Cardiac muscle cell (in vitro differentiated cells and primary cell): ENCODE results near the gene BNIP3. TPM values are rescaled to one million over a fixed set of nuclear protein-coding genes. Genes with fewer than 3 reads are reported as not detected.

ENCODE experiments used
- DNase-seq, 2 donors: peaks; one replicate each; pipeline versions ENCODE4 v3.0.0 to v3.0.0-alpha.2; 2010 to 2017; ENCODE audit warnings: low read depth in 1 of 2, low spot score in 1 of 2
- H3K27ac ChIP-seq: fragments of 200-600 bp; sonication (generic); 2 replicates; pipeline ENCODE4 v1.5.1; 2016
- H3K27me3 ChIP-seq: fragments of 200-600 bp; sonication (generic); 2 replicates; pipeline ENCODE4 v1.6.0; 2016; ENCODE audit warnings: control low read depth
- H3K36me3 ChIP-seq: fragments of 200-600 bp; sonication (generic); 2 replicates; pipeline ENCODE4 v1.5.1; 2016; ENCODE audit warnings: control low read depth
- H3K4me1 ChIP-seq: fragments of 200-600 bp; sonication (generic); 2 replicates; pipeline ENCODE4 v1.8.1; 2017; ENCODE audit warnings: low read depth, mild to moderate bottlenecking, mixed run types
- H3K4me3 ChIP-seq: fragments of 200-600 bp; sonication (generic); 2 replicates; pipeline ENCODE4 v1.5.1; 2016; ENCODE audit warnings: mild to moderate bottlenecking
- H3K9me3 ChIP-seq: fragments of 200-600 bp; sonication (generic); 2 replicates; pipeline ENCODE4 v1.5.1; 2017; ENCODE audit warnings: low read depth, mild to moderate bottlenecking, control low read depth
- CTCF ChIP-seq: IDR thresholded peaks from 2 replicates; pipeline ENCODE4 v1.5.1; 2012; ENCODE audit warnings: low read depth, mild to moderate bottlenecking, low read length
- polyA plus RNA-seq: library from polyadenylated mRNA; unstranded; fragments of >200 nt; fragmentation: Nextera tagmentation; extraction: Ambion mirVana; gene quantifications from 2 replicates; pipeline ENCODE4 v1.2.1, GENCODE V29; 2016
- total RNA-seq: library from RNA; depleted of rRNA; stranded (reverse); fragments of >200 nt; gene quantifications from 2 replicates; pipeline ENCODE4 v1.2.3, GENCODE V29; 2016

The BNIP3 gene
- total and polyA plus RNA-seq, 2 experiments from 2014 or later, result 686 to 1,301 TPM

GRCh38 chr10:132018446-132018845 lies 36.7 kb upstream of the BNIP3 start:
- Histone ChIP-seq H3K4me1 (no peaks in the 10 kb centered on the region), H3K4me3 (no peak overlapping the region), H3K27ac (no peak overlapping the region), H3K27me3 (peaks cover 4% of the 10 kb centered on the region), H3K9me3 (no peaks in the 10 kb centered on the region), H3K36me3 (no peaks in the 10 kb centered on the region)
- DNase-seq, result no peak
- TF ChIP-seq CTCF, result no peak

- H3K27me3 ChIP-seq, result no peaks in the 10 kb centered on the region
- DNase-seq, result no peak
- TF ChIP-seq CTCF, result no peak
Observed at GRCh38 chr10:132016514-132016913, 34.8 kb upstream of the BNIP3 start.

GRCh38 chr10:132011445-132011844 lies 29.7 kb upstream of the BNIP3 start:
- TF ChIP-seq CTCF, result no peak
- Histone ChIP-seq H3K27me3 (no peaks in the 10 kb centered on the region), H3K27ac (no peak overlapping the region), H3K9me3 (no peaks in the 10 kb centered on the region), H3K36me3 (no peaks in the 10 kb centered on the region), H3K4me3 (no peak overlapping the region), H3K4me1 (no peaks in the 10 kb centered on the region)
- DNase-seq, result no peak

More at GRCh38 chr10:132016514-132016913, 34.8 kb upstream of the BNIP3 start:
- H3K9me3 ChIP-seq, result no peaks in the 10 kb centered on the region
- no peak overlapping the region for H3K4me3 ChIP-seq
- H3K27ac ChIP-seq, result no peak overlapping the region
- no peaks in the 10 kb centered on the region for H3K36me3 ChIP-seq
- no peaks in the 10 kb centered on the region for H3K4me1 ChIP-seq

GRCh38 chr10:132011024-132011423 lies 29.3 kb upstream of the BNIP3 start:
- no peaks in the 10 kb centered on the region for H3K27me3 ChIP-seq

GRCh38 chr10:132010483-132010882 lies 28.8 kb upstream of the BNIP3 start:
- H3K4me3 ChIP-seq, result no peak overlapping the region
- no peaks in the 10 kb centered on the region for H3K27me3 ChIP-seq
- H3K9me3 ChIP-seq, result no peaks in the 10 kb centered on the region
- H3K27ac ChIP-seq, result no peak overlapping the region
- no peak for DNase-seq
- no peak for TF ChIP-seq CTCF
- H3K4me1 ChIP-seq, result no peaks in the 10 kb centered on the region
- no peaks in the 10 kb centered on the region for H3K36me3 ChIP-seq

More at GRCh38 chr10:132011024-132011423, 29.3 kb upstream of the BNIP3 start:
- DNase-seq, result no peak
- TF ChIP-seq CTCF, result no peak
- no peaks in the 10 kb centered on the region for H3K4me1 ChIP-seq
- H3K9me3 ChIP-seq, result no peaks in the 10 kb centered on the region
- no peak overlapping the region for H3K27ac ChIP-seq
- H3K4me3 ChIP-seq, result no peak overlapping the region
- no peaks in the 10 kb centered on the region for H3K36me3 ChIP-seq

- H3K27me3 ChIP-seq, result no peaks in the 10 kb centered on the region
- no peaks in the 10 kb centered on the region for H3K9me3 ChIP-seq
- no peak overlapping the region for H3K27ac ChIP-seq
- no peaks in the 10 kb centered on the region for H3K4me1 ChIP-seq
- no peak overlapping the region for H3K4me3 ChIP-seq
- TF ChIP-seq CTCF, result no peak
- no peaks in the 10 kb centered on the region for H3K36me3 ChIP-seq
- no peak for DNase-seq
Observed at GRCh38 chr10:132009575-132009974, 27.9 kb upstream of the BNIP3 start.
